ENCODE data around the gene FOXA3. TPM values are rescaled to one million over a fixed set of nuclear protein-coding genes. Genes with fewer than 3 reads are reported as not detected.

Gene FOXA3
- total RNA-seq, 1 experiment from 2014 or later, result 22.2 TPM

GRCh38 chr19:45852145-45852750 lies 11.9 kb upstream of the FOXA3 start:
- WGBS (ENCODE audit: extremely low coverage, insufficient read length, low lambda C conversion rate), result no CpG with 5 or more reads among the region's 10 CpGs
- no peak for TF ChIP-seq CTCF (conservative IDR thresholded peaks at IDR 0.05)
- no peak overlapping the region for H3K9ac ChIP-seq (ENCODE audit: extremely low read depth, insufficient read length, low read length)
- H3T11ph ChIP-seq (ENCODE audit: low read length), result no peak overlapping the region
- no peak overlapping the region for H2AK5ac ChIP-seq (ENCODE audit: insufficient read length, low read length)
- no peak overlapping the region for H3K23ac ChIP-seq (ENCODE audit: insufficient read length, low read depth, low read length)
- no peak overlapping the region for H2BK5ac ChIP-seq (ENCODE audit: insufficient read length, low read length)
- no peak overlapping the region for H3K18ac ChIP-seq (ENCODE audit: insufficient read length, low read depth, low read length)
- no peaks in the 10 kb centered on the region for H3K27me3 ChIP-seq (ENCODE audit: insufficient read depth, low read length)
- peaks cover 43 to 80% (median 67%) of the 10 kb centered on the region in 3 experiments for H3K36me3 Mint-ChIP-seq (ENCODE audit: insufficient read depth in 1 of 3, low read depth in 3 of 3)
- H2BK15ac ChIP-seq (ENCODE audit: low read depth, low read length), result no peak overlapping the region
- no peak overlapping the region for H3K27ac ChIP-seq (ENCODE audit: insufficient read length, low read depth, low read length)
- no peak overlapping the region for H4K8ac ChIP-seq (replicated peaks; ENCODE audit: insufficient read length, low read depth, low read length)
- no peak overlapping the region for H2BK20ac ChIP-seq (ENCODE audit: low read depth, low read length, poor library complexity, severe bottlenecking)
- no peaks in the 10 kb centered on the region for H3K27me3 Mint-ChIP-seq (ENCODE audit: low read depth)
- no peak overlapping the region for H2AFZ ChIP-seq (ENCODE audit: low read length)
- no peaks in the 10 kb centered on the region for H3K4me1 ChIP-seq (ENCODE audit: insufficient read depth, low read length)
- H2BK12ac ChIP-seq (ENCODE audit: insufficient read length, low read depth, low read length), result no peak overlapping the region
- no peaks in the 10 kb centered on the region for H3K23me2 ChIP-seq (ENCODE audit: insufficient read length, low read depth, low read length, poor library complexity, severe bottlenecking)
- no peaks in the 10 kb centered on the region for H3K9me3 ChIP-seq (ENCODE audit: control insufficient read depth, low read depth, low read length)
- H3K4me2 ChIP-seq (ENCODE audit: insufficient read depth, insufficient read length, low read length), result no peak overlapping the region
- H3K14ac ChIP-seq (ENCODE audit: insufficient read depth, low read length), result no peak overlapping the region
- H3K4me1 Mint-ChIP-seq, result no peaks in the 10 kb centered on the region
- H4K91ac ChIP-seq (ENCODE audit: insufficient read length, low read depth, low read length), result no peak overlapping the region
- no peak overlapping the region for H3K56ac ChIP-seq (ENCODE audit: insufficient read length, low read depth, low read length)
- no peaks in the 10 kb centered on the region for H3K79me1 ChIP-seq (ENCODE audit: insufficient read depth, low read depth, low read length, poor library complexity, severe bottlenecking)
- no peak overlapping the region for H2BK120ac ChIP-seq (ENCODE audit: low read depth, low read length, poor library complexity, severe bottlenecking)
- no peaks in the 10 kb centered on the region for H4K20me1 ChIP-seq (ENCODE audit: control insufficient read depth, insufficient read depth, insufficient read length)
- no peak overlapping the region for H3K4me3 Mint-ChIP-seq
- peaks cover 3% of the 10 kb centered on the region; the same call in 1 of the 2 replicates for H3K79me2 ChIP-seq (ENCODE audit: insufficient read depth, low read length)
- no peak overlapping the region for H3K4ac ChIP-seq (ENCODE audit: low read depth, low read length)
- no peak overlapping the region for H3K27ac Mint-ChIP-seq
- no peak for DNase-seq
- no peak overlapping the region for H4K5ac ChIP-seq (ENCODE audit: insufficient read length, low read depth, low read length)
- no peaks in the 10 kb centered on the region for H3K9me3 Mint-ChIP-seq
